ENCODE results near the gene PITPNM3. TPM values are rescaled to one million over a fixed set of nuclear protein-coding genes. Genes with fewer than 3 reads are reported as not detected.

Gene PITPNM3
- polyA plus RNA-seq, 1 donor: 1.4 TPM

DNA sequence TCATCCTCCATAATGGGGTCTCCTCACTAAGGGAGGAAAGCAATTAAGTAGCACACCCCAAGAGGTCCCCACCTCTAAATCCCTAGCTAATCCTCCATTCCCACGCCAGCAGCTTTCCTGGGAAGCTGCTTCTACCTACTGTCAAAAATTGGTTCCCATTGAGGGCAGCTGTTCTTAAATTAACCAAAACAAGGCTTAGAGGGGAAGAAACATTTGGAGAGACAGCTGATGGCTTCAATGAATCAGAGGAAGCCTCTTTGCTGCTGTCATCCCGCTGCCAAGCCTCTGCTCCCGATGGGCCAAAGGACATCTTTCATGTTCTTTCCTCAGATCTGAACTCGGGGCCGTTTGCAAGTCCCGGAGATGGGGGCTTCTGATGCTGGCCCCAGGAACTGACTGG lies 148.1 kb downstream of the PITPNM3 start:
- Histone ChIP-seq H3K4me1 (ENCODE audit: control insufficient read depth, insufficient read depth, low read length) (no peaks in the 10 kb centered on the region), H3K9me3 (ENCODE audit: control insufficient read depth, low read depth, low read length) (no peaks in the 10 kb centered on the region), H3K27ac (ENCODE audit: low read length) (no peak overlapping the region), H3K36me3 (ENCODE audit: control insufficient read depth, insufficient read depth, low read length) (no peaks in the 10 kb centered on the region), H3K4me3 (ENCODE audit: low read length) (no peak overlapping the region), H3K27me3 (ENCODE audit: control insufficient read depth, insufficient read depth, low read length) (no peaks in the 10 kb centered on the region)
- WGBS (ENCODE audit: insufficient coverage, low lambda C conversion rate): no CpG with 5 or more reads among the region's 6 CpGs
- DNase-seq: no peak

DNA sequence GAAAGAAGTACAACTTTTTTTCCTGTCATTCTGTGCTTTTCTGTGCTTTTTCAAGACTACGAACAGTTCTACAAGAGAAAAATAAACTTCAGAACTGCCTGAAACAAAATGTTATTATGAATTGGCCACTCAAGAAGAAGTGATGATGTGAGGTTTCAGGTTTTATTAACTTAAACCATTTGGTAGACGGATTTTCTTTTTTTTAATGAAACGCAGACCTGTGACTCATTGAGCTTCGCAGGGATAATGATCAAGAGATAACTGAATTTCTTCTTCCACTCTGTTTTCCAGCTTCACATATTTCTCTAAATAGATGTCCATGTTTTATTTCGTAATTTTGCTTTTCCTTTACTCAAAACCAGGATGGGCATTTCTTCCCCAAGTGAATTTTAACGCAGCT lies 154.1 kb downstream of the PITPNM3 start:
- no peaks in the 10 kb centered on the region for H3K27me3 ChIP-seq (ENCODE audit: control insufficient read depth, insufficient read depth, low read length)
- DNase-seq: no peak
- no peak overlapping the region for H3K4me3 ChIP-seq (ENCODE audit: low read length)
- H3K27ac ChIP-seq (ENCODE audit: low read length): no peak overlapping the region
- WGBS (ENCODE audit: insufficient coverage, low lambda C conversion rate): 92% methylated on average over 2 of the region's 6 CpGs
- H3K36me3 ChIP-seq (ENCODE audit: control insufficient read depth, insufficient read depth, low read length): no peaks in the 10 kb centered on the region
- no peaks in the 10 kb centered on the region for H3K9me3 ChIP-seq (ENCODE audit: control insufficient read depth, low read depth, low read length)
- no peaks in the 10 kb centered on the region for H3K4me1 ChIP-seq (ENCODE audit: control insufficient read depth, insufficient read depth, low read length)

Other genes starting within 250 kb of the PITPNM3 start
- not detected for gene AIPL1, start 121.4 kb downstream of the PITPNM3 start, polyA plus RNA-seq
- gene PIMREG, start 112.1 kb downstream of the PITPNM3 start, polyA plus RNA-seq: 9.7 TPM
- 15.9 TPM for gene KIAA0753, start 84.2 kb upstream of the PITPNM3 start, polyA plus RNA-seq
- gene TXNDC17, start 84.5 kb upstream of the PITPNM3 start, polyA plus RNA-seq: 136 TPM
- 16.5 TPM for gene MED31, start 95.0 kb upstream of the PITPNM3 start, polyA plus RNA-seq
- gene C17orf100, start 95.2 kb upstream of the PITPNM3 start, polyA plus RNA-seq: 8.1 TPM
- 1.9 TPM for gene SLC13A5, start 156.8 kb upstream of the PITPNM3 start, polyA plus RNA-seq
- 70.4 TPM for gene XAF1, start 199.5 kb upstream of the PITPNM3 start, polyA plus RNA-seq
- gene FBXO39, start 219.7 kb upstream of the PITPNM3 start, polyA plus RNA-seq: 1.8 TPM

All from large intestine (tissue), 3 donors.